Panc1 (cell line): ENCODE results near the gene SYT13. TPM values are rescaled to one million over a fixed set of nuclear protein-coding genes. Genes with fewer than 3 reads are reported as not detected.

Source experiments
- ATAC-seq: fragments of 200-7000 bp; cut with Tn5 transposase; 2 replicates; pipeline ENCODE4 v1.9.1; 2020; ENCODE audit warnings: mild to moderate bottlenecking, moderate library complexity
- BruUV-seq: library from RNA; stranded (reverse); fragments of 400-500 nt; replicated peaks from 2 replicates; lab custom pipeline; 2021; lab: Mats Ljungman, UMichigan
- CTCF ChIA-PET: fragments of 300-600 bp; sonication (Branson Sonifier 250); formaldehyde crosslinking; loops from one replicate; lab custom pipeline; 2022; ENCODE audit warnings: antibody characterized with exemption; lab: Charles Lee
- POLR2A ChIA-PET: fragments of 300-600 bp; sonication (Branson Sonifier 250); formaldehyde crosslinking; loops from one replicate; lab custom pipeline; 2022; ENCODE audit warnings: antibody characterized with exemption; lab: Charles Lee
- DNase-seq: peaks from one replicate; pipeline ENCODE4 v3.0.0-alpha.2; 2010; ENCODE audit warnings: low read depth, low spot score
- H3K27ac ChIP-seq: 2 replicates; pipeline ENCODE4 v1.5.1; 2011; ENCODE audit warnings: mild to moderate bottlenecking, low read length, inconsistent platforms
- H3K27me3 ChIP-seq: fragments of 200-500 bp; sonication (Bioruptor generic); 2 replicates; pipeline ENCODE4 v1.6.0; 2014; ENCODE audit warnings: low read length, inconsistent platforms; ENCODE audit not compliant: control insufficient read depth, insufficient read depth
- H3K36me3 ChIP-seq: fragments of 200-500 bp; sonication (Bioruptor generic); 2 replicates; pipeline ENCODE4 v1.5.1; 2014; ENCODE audit warnings: inconsistent platforms, mild to moderate bottlenecking, low read length, moderate library complexity; ENCODE audit not compliant: control insufficient read depth, insufficient read depth
- H3K4me1 ChIP-seq: 2 replicates; pipeline ENCODE4 v1.5.1; 2011; ENCODE audit warnings: inconsistent platforms, mild to moderate bottlenecking, low read length, moderate library complexity; ENCODE audit not compliant: control insufficient read depth, insufficient read depth
- H3K4me3 ChIP-seq, 2 experiments: 2 replicates each; pipeline ENCODE4 v1.5.1; 2011 to 2012; ENCODE audit warnings: low read depth in 2 of 2, low read length in 2 of 2, mild to moderate bottlenecking in 2 of 2, inconsistent platforms in 1 of 2, moderate library complexity in 1 of 2
- H3K9me3 ChIP-seq: fragments of 200-500 bp; sonication (Bioruptor generic); 2 replicates; pipeline ENCODE4 v1.5.1; 2014; ENCODE audit warnings: low read depth, mild to moderate bottlenecking, inconsistent platforms, low read length, moderate library complexity; ENCODE audit not compliant: control insufficient read depth, insufficient read depth
- POLR2AphosphoS5 ChIP-seq: IDR thresholded peaks from 2 replicates; pipeline ENCODE4 v1.6.1; 2012; ENCODE audit warnings: mild to moderate bottlenecking, low read depth, low read length, moderate library complexity
- SIN3A ChIP-seq: IDR thresholded peaks from 2 replicates; pipeline ENCODE4 v1.6.1; 2012; ENCODE audit warnings: low read depth, mild to moderate bottlenecking, low read length, moderate library complexity, borderline replicate concordance; ENCODE audit not compliant: insufficient read depth
- TCF7L2 ChIP-seq: IDR thresholded peaks from 2 replicates; pipeline ENCODE4 v1.6.1; 2011; ENCODE audit warnings: mild to moderate bottlenecking, low read depth, low read length, inconsistent platforms
- in situ Hi-C: cut with HindIII; loops from 2 replicates; pipeline ENCODE4 v1.10.0; 2016; ENCODE audit warnings: low sequenced_read_pairs, low pct_unique_long_range_greater_than_20kb
- intact Hi-C: fragments of 100-400 bp; cut with micrococcal nuclease; formaldehyde crosslinking; loops from one replicate; pipeline ENCODE4 v1.10.0; 2022; ENCODE audit not compliant: unreplicated experiment
- total RNA-seq: library from RNA; stranded (reverse); gene quantifications from one replicate; pipeline ENCODE4 v1.2.1, GENCODE V29; 2021; ENCODE audit not compliant: unreplicated experiment
- TF ChIP-seq, protein P1 (sequence below), 2 experiments: IDR thresholded peaks; 2 replicates each; pipeline ENCODE4 v1.6.1; 2011 to 2012; ENCODE audit warnings: low read depth in 2 of 2, control low read depth in 1 of 2, low read length in 1 of 2, mild to moderate bottlenecking in 1 of 2, moderate library complexity in 1 of 2; ENCODE audit not compliant: insufficient read depth in 1 of 2
- TF ChIP-seq, protein P2 (sequence below): fragments of 450-650 bp; IDR thresholded peaks from 2 replicates; pipeline ENCODE4 v1.5.1; 2017; ENCODE audit warnings: mild to moderate bottlenecking

The SYT13 gene
- total RNA-seq, 1 experiment from 2014 or later, result 0.13 TPM

DNA sequence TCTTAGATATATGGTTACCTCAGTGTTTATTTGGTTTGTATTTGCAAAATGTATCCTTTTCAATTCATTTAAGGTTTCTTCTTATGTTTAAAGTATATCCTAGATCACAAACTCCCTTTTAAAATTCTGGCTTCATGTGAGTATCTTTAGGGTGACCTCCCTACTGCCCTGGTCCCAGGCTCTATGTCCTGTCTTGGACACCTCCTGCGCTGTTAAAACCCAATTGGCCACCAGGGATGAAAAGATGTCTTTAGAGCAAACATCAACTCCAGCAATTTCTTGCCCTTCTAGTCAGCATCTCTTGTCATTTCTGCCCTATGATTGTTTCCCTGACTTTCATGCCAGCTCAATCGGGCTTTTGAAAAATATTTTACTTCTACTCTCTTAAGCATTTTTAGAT lies 28.8 kb upstream of the SYT13 start:
- DNase-seq (no peak), ATAC-seq (no peak)
- ChIA-PET CTCF (no interaction called here), POLR2A (no interaction called here)
- TF ChIP-seq SIN3A, result no peak
- TF ChIP-seq, protein P1, sequence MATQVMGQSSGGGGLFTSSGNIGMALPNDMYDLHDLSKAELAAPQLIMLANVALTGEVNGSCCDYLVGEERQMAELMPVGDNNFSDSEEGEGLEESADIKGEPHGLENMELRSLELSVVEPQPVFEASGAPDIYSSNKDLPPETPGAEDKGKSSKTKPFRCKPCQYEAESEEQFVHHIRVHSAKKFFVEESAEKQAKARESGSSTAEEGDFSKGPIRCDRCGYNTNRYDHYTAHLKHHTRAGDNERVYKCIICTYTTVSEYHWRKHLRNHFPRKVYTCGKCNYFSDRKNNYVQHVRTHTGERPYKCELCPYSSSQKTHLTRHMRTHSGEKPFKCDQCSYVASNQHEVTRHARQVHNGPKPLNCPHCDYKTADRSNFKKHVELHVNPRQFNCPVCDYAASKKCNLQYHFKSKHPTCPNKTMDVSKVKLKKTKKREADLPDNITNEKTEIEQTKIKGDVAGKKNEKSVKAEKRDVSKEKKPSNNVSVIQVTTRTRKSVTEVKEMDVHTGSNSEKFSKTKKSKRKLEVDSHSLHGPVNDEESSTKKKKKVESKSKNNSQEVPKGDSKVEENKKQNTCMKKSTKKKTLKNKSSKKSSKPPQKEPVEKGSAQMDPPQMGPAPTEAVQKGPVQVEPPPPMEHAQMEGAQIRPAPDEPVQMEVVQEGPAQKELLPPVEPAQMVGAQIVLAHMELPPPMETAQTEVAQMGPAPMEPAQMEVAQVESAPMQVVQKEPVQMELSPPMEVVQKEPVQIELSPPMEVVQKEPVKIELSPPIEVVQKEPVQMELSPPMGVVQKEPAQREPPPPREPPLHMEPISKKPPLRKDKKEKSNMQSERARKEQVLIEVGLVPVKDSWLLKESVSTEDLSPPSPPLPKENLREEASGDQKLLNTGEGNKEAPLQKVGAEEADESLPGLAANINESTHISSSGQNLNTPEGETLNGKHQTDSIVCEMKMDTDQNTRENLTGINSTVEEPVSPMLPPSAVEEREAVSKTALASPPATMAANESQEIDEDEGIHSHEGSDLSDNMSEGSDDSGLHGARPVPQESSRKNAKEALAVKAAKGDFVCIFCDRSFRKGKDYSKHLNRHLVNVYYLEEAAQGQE (IDR thresholded peaks at IDR 0.05; ENCODE audit: insufficient read depth in 1 of 2, low read depth in 2 of 2, low read length in 1 of 2), result no peak
- TF ChIP-seq TCF7L2, result no peak
- TF ChIP-seq, protein P2, sequence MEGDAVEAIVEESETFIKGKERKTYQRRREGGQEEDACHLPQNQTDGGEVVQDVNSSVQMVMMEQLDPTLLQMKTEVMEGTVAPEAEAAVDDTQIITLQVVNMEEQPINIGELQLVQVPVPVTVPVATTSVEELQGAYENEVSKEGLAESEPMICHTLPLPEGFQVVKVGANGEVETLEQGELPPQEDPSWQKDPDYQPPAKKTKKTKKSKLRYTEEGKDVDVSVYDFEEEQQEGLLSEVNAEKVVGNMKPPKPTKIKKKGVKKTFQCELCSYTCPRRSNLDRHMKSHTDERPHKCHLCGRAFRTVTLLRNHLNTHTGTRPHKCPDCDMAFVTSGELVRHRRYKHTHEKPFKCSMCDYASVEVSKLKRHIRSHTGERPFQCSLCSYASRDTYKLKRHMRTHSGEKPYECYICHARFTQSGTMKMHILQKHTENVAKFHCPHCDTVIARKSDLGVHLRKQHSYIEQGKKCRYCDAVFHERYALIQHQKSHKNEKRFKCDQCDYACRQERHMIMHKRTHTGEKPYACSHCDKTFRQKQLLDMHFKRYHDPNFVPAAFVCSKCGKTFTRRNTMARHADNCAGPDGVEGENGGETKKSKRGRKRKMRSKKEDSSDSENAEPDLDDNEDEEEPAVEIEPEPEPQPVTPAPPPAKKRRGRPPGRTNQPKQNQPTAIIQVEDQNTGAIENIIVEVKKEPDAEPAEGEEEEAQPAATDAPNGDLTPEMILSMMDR, result no peak
- no peak for TF ChIP-seq POLR2AphosphoS5
- Histone ChIP-seq H3K27ac (no peak overlapping the region), H3K4me3 (no peak overlapping the region), H3K36me3 (no peaks in the 10 kb centered on the region), H3K27me3 (peaks cover 16% of the 10 kb centered on the region), H3K4me1 (no peaks in the 10 kb centered on the region), H3K9me3 (no peaks in the 10 kb centered on the region)
- no TSS peak for BruUV-seq
- in situ Hi-C loops, result no loop called here
- intact Hi-C loops, result no loop called here

DNA sequence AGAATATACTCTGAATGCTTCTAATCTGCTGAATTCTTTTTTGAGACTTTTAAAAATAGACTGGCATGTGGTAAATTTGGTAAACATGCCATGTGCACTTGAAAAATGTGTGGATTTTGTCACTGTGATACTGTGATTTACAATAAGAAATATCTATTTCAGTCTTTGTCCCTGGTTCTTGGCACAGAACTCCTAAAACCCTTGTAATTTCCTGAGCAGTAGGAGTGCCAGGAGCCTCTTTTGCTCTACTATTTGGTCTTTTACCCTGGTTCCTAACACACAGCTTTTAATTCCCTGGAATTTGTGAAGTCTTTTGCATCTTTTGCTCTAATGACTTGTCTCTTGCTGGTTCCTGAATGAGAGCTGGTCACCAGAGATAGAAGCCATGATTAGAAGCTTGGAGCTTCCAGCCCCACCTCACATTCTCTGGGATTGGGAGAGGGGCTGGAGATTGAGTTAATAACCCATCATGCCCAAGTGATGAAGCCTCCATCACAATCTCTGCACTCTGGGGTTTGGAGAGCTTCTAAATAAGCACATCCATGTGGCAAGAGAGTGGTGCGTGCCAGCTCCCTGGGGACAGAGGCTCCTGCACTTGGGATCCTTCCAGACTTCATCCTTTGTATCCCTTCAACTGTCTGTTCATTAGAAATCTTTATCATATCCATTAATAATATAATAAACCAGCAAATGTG lies 27.2 kb upstream of the SYT13 start:
- Histone ChIP-seq H3K27me3 (peaks cover 19% of the 10 kb centered on the region), H3K4me1 (no peaks in the 10 kb centered on the region), H3K4me3 (no peak overlapping the region), H3K9me3 (no peaks in the 10 kb centered on the region), H3K27ac (no peak overlapping the region), H3K36me3 (no peaks in the 10 kb centered on the region)
- BruUV-seq, result no TSS peak
- ChIA-PET CTCF (no interaction called here), POLR2A (no interaction called here)
- TF ChIP-seq, protein P2, result no peak
- TF ChIP-seq POLR2AphosphoS5 (no peak), SIN3A (no peak), TCF7L2 (no peak)
- TF ChIP-seq, protein P1 (IDR thresholded peaks at IDR 0.05; ENCODE audit: insufficient read depth in 1 of 2, low read depth in 2 of 2, low read length in 1 of 2), result no peak
- in situ Hi-C loops, result no loop called here
- intact Hi-C loops, result no loop called here
- DNase-seq (no peak), ATAC-seq (no peak)
